ENCODE data around the gene SHC1. TPM values are rescaled to one million over a fixed set of nuclear protein-coding genes. Genes with fewer than 3 reads are reported as not detected.

SHC1 gene
- total RNA-seq, 1 experiment from 2014 or later, result 199 TPM

DNA sequence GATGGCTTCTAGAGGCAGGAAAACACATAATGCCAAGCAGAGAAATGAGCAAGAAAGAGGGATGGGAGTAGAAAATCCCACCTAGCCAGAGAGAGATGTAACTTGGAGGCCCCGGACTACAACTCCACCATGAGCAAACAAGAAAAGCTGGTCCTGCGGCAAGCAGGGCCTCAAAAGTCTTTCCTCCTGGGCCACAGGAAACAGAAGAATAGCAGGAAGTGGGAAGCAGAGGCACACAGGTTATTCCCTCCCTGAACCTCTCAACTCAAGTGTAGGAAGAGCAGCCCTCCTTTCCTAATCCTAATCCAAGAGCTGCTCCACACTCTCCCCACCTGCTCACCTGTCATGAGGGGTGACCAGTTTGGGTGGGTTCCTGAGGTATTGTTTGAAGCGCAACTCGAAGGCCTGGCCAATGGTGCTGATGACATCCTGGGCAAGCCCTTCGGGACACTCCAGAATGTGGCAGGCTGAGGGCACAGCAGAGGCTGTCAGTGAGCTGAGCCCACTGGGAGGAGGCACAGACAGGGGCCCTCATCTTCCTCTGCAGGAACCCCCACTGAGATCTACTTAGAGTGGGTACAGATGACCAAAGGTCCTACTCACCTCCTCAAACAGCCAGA is 3.1 kb downstream of the SHC1 start (continued):
- TF ChIP-seq, protein P1, sequence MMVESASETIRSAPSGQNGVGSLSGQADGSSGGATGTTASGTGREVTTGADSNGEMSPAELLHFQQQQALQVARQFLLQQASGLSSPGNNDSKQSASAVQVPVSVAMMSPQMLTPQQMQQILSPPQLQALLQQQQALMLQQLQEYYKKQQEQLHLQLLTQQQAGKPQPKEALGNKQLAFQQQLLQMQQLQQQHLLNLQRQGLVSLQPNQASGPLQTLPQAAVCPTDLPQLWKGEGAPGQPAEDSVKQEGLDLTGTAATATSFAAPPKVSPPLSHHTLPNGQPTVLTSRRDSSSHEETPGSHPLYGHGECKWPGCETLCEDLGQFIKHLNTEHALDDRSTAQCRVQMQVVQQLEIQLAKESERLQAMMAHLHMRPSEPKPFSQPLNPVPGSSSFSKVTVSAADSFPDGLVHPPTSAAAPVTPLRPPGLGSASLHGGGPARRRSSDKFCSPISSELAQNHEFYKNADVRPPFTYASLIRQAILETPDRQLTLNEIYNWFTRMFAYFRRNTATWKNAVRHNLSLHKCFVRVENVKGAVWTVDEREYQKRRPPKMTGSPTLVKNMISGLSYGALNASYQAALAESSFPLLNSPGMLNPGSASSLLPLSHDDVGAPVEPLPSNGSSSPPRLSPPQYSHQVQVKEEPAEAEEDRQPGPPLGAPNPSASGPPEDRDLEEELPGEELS (CRISPR knock-in tag; IDR thresholded peaks at IDR 0.05), result no peak

DNA sequence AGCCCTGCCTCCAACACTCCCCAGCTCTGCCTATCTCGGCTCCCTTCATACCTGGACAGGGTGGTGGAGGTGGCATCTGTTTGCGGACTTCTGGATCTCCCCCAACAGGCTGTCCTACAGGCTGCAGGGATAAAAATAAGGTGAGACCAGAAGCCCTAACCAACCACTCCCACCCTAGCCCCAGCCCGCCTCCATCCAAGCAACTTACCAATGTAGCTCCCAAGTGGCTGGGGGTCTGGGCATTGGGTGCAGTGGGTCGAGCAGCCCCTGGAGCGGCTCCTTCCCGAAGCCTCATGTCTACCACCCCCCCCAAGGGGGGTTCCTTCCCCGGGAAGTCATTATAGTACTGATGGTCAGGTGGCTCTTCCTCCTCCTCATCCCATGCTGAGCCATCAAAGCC is 4.4 kb downstream of the SHC1 start:
- Mint-ChIP-seq H3K36me3 (peaks cover 49% of the 10 kb centered on the region), H3K27ac (no peak overlapping the region), H3K9me3 (no peaks in the 10 kb centered on the region), H3K4me1 (peaks cover 38% of the 10 kb centered on the region), H3K4me3 (no peak overlapping the region), H3K27me3 (ENCODE audit: low read depth) (no peaks in the 10 kb centered on the region)
- TF ChIP-seq ETV6 (CRISPR knock-in tag; IDR thresholded peaks at IDR 0.05) (no peak), TEAD4 (CRISPR knock-in tag; IDR thresholded peaks at IDR 0.05) (no peak), ELF4 (CRISPR knock-in tag; IDR thresholded peaks at IDR 0.05; ENCODE audit: low read depth) (no peak), KAT7 (CRISPR knock-in tag; IDR thresholded peaks at IDR 0.05; ENCODE audit: borderline replicate concordance) (no peak), GRHL2 (CRISPR knock-in tag; IDR thresholded peaks at IDR 0.05; ENCODE audit: insufficient replicate concordance, severe bottlenecking) (no peak), ZNF121 (CRISPR knock-in tag; IDR thresholded peaks at IDR 0.05) (no peak), CREB1 (CRISPR knock-in tag; IDR thresholded peaks at IDR 0.05) (no peak), ZBTB21 (CRISPR knock-in tag; IDR thresholded peaks at IDR 0.05; ENCODE audit: borderline replicate concordance) (no peak), TEAD1 (CRISPR knock-in tag; IDR thresholded peaks at IDR 0.05) (no peak), ZNF671 (CRISPR knock-in tag; IDR thresholded peaks at IDR 0.05) (no peak)
- TF ChIP-seq, protein P2, sequence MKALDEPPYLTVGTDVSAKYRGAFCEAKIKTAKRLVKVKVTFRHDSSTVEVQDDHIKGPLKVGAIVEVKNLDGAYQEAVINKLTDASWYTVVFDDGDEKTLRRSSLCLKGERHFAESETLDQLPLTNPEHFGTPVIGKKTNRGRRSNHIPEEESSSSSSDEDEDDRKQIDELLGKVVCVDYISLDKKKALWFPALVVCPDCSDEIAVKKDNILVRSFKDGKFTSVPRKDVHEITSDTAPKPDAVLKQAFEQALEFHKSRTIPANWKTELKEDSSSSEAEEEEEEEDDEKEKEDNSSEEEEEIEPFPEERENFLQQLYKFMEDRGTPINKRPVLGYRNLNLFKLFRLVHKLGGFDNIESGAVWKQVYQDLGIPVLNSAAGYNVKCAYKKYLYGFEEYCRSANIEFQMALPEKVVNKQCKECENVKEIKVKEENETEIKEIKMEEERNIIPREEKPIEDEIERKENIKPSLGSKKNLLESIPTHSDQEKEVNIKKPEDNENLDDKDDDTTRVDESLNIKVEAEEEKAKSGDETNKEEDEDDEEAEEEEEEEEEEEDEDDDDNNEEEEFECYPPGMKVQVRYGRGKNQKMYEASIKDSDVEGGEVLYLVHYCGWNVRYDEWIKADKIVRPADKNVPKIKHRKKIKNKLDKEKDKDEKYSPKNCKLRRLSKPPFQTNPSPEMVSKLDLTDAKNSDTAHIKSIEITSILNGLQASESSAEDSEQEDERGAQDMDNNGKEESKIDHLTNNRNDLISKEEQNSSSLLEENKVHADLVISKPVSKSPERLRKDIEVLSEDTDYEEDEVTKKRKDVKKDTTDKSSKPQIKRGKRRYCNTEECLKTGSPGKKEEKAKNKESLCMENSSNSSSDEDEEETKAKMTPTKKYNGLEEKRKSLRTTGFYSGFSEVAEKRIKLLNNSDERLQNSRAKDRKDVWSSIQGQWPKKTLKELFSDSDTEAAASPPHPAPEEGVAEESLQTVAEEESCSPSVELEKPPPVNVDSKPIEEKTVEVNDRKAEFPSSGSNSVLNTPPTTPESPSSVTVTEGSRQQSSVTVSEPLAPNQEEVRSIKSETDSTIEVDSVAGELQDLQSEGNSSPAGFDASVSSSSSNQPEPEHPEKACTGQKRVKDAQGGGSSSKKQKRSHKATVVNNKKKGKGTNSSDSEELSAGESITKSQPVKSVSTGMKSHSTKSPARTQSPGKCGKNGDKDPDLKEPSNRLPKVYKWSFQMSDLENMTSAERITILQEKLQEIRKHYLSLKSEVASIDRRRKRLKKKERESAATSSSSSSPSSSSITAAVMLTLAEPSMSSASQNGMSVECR (CRISPR knock-in tag; IDR thresholded peaks at IDR 0.05; ENCODE audit: borderline replicate concordance), result no peak
- TF ChIP-seq, protein P3, sequence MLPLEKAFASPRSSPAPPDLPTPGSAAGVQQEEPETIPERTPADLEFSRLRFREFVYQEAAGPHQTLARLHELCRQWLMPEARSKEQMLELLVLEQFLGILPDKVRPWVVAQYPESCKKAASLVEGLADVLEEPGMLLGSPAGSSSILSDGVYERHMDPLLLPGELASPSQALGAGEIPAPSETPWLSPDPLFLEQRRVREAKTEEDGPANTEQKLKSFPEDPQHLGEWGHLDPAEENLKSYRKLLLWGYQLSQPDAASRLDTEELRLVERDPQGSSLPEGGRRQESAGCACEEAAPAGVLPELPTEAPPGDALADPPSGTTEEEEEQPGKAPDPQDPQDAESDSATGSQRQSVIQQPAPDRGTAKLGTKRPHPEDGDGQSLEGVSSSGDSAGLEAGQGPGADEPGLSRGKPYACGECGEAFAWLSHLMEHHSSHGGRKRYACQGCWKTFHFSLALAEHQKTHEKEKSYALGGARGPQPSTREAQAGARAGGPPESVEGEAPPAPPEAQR (CRISPR knock-in tag; IDR thresholded peaks at IDR 0.05), result no peak
- TF ChIP-seq, protein P4, sequence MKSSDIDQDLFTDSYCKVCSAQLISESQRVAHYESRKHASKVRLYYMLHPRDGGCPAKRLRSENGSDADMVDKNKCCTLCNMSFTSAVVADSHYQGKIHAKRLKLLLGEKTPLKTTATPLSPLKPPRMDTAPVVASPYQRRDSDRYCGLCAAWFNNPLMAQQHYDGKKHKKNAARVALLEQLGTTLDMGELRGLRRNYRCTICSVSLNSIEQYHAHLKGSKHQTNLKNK (CRISPR knock-in tag; IDR thresholded peaks at IDR 0.05), result no peak
- TF ChIP-seq, protein P5, sequence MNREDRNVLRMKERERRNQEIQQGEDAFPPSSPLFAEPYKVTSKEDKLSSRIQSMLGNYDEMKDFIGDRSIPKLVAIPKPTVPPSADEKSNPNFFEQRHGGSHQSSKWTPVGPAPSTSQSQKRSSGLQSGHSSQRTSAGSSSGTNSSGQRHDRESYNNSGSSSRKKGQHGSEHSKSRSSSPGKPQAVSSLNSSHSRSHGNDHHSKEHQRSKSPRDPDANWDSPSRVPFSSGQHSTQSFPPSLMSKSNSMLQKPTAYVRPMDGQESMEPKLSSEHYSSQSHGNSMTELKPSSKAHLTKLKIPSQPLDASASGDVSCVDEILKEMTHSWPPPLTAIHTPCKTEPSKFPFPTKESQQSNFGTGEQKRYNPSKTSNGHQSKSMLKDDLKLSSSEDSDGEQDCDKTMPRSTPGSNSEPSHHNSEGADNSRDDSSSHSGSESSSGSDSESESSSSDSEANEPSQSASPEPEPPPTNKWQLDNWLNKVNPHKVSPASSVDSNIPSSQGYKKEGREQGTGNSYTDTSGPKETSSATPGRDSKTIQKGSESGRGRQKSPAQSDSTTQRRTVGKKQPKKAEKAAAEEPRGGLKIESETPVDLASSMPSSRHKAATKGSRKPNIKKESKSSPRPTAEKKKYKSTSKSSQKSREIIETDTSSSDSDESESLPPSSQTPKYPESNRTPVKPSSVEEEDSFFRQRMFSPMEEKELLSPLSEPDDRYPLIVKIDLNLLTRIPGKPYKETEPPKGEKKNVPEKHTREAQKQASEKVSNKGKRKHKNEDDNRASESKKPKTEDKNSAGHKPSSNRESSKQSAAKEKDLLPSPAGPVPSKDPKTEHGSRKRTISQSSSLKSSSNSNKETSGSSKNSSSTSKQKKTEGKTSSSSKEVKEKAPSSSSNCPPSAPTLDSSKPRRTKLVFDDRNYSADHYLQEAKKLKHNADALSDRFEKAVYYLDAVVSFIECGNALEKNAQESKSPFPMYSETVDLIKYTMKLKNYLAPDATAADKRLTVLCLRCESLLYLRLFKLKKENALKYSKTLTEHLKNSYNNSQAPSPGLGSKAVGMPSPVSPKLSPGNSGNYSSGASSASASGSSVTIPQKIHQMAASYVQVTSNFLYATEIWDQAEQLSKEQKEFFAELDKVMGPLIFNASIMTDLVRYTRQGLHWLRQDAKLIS (CRISPR knock-in tag; IDR thresholded peaks at IDR 0.05; ENCODE audit: borderline replicate concordance), result no peak
- TF ChIP-seq, protein P6, sequence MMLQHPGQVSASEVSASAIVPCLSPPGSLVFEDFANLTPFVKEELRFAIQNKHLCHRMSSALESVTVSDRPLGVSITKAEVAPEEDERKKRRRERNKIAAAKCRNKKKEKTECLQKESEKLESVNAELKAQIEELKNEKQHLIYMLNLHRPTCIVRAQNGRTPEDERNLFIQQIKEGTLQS (CRISPR knock-in tag; conservative IDR thresholded peaks at IDR 0.05), result no peak
- CTCF ChIA-PET, result interaction anchor here (8.3 kb wide), 1 partner anchor 32 kb away, joined by 176 read pairs; the partner anchor contains the start of genes LENEP and ZBTB7B
- POLR2A ChIA-PET, result no interaction called here
- ATAC-seq (no peak), DNase-seq (ENCODE audit: low spot score) (no peak)
